GM21367 (cell line): Measurements from ENCODE around the gene NEU3.

ENCODE experiments used
- ATAC-seq: cut with Tn5 transposase; IDR thresholded peaks from one replicate; pipeline ENCODE4 v1.9.1; 2021; ENCODE audit not compliant: unreplicated experiment

Gene NEU3

DNA sequence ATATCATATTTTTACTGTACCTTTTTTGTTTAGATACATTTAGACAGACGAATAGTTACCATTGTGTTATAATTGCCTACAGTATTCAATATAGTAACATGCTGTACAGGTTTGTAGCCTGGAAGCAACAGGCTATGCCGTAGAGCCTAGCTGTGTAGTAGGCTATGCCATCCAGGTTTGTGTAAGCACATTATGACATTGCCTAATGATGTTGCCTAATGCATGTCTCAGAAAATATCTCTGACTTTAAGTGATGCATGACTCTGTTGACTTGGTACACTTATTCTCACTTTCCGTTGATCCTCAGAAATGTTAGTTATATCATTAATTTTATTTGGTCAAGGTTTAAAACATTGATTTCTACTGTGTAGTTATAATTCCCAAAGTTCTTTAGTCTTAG is 68.1 kb downstream of the NEU3 start:
- ATAC-seq: no peak

DNA sequence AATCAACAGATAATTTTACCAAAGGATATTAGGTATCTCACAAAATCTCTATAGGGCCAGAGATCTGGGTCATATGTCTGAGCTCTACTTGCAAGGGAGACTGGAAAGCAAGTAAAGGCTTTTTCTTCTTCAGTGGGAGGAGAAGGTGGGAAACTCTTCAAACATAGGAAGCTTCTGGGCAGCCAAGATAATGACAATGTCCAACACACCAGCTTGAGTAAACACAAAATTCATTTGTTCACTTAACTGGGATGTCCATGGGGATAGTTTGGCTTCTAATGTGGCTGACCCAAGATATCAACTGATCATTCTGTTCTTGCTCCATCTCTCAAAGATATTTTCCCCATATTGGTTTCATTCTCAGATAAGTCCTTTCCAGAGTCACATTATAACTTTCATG is 70.6 kb downstream of the NEU3 start:
- no peak for ATAC-seq

GRCh38 chr11:75063741-75064314 is 75.1 kb downstream of the NEU3 start:
- no peak for ATAC-seq

DNA sequence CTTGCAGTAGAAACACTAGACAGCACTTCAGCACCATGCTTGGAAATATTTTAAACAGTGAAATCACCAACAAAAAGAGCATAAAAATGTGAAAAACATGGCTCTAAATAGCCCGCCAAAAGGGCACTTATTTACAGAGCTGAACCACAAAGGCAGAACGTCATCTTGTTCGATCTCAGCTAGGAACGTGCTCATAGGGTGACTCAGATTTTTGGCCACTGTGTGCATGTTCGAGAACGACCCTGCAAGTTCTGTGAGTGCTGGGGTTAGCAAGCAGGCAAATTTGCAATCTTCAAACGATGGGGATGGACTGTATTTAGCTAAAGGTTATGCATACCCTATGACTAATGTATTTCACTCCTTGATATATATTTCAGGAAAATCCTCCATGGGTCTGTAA is 77.3 kb downstream of the NEU3 start:
- ATAC-seq: no peak
